Activated T-helper 2 cell treated with anti-CD3 and anti-CD28 coated beads, Interferon-gamma antibody, Interleukin-2, Interleukin-4, amounts not matched to agents 10 μg/mL and 5 μg/mL and 100 μg/mL, durations not matched to agents 14 hours and 24 hours and 36 hours (primary cell): ENCODE measurements around the gene INSYN2A. TPM values are rescaled to one million over a fixed set of nuclear protein-coding genes. Genes with fewer than 3 reads are reported as not detected.

Experiments
- DNase-seq: peaks from one replicate; pipeline ENCODE4 v3.0.0; 2021; ENCODE audit warnings: low spot score
- H3K27ac Mint-ChIP-seq: one replicate; pipeline ENCODE4 v1.8.0; 2021; ENCODE audit warnings: mixed read lengths
- H3K27me3 Mint-ChIP-seq: one replicate; pipeline ENCODE4 v1.8.0; 2021; ENCODE audit warnings: low read depth, mixed read lengths
- H3K36me3 Mint-ChIP-seq: one replicate; pipeline ENCODE4 v1.8.0; 2021; ENCODE audit warnings: low read depth, mixed read lengths
- H3K4me1 Mint-ChIP-seq: one replicate; pipeline ENCODE4 v1.8.0; 2021; ENCODE audit warnings: low read depth, mixed read lengths
- H3K4me3 Mint-ChIP-seq: one replicate; pipeline ENCODE4 v1.8.0; 2021; ENCODE audit warnings: low read depth, mild to moderate bottlenecking, moderate library complexity, mixed read lengths
- H3K9me3 Mint-ChIP-seq: one replicate; pipeline ENCODE4 v1.8.0; 2021; ENCODE audit warnings: mixed read lengths
- intact Hi-C: fragments of 100-400 bp; cut with micrococcal nuclease; formaldehyde crosslinking; loops from one replicate; pipeline ENCODE4 v1.15.1; 2023
- total RNA-seq: library from RNA; stranded (reverse); gene quantifications from 2 replicates; pipeline ENCODE4 v1.2.3, GENCODE V29; 2022

Gene INSYN2A
- total RNA-seq, 1 donor from 2014 or later: not detected

- Mint-ChIP-seq H3K36me3 (no peaks in the 10 kb centered on the region), H3K4me1 (no peaks in the 10 kb centered on the region), H3K4me3 (no peak overlapping the region), H3K9me3 (no peaks in the 10 kb centered on the region), H3K27ac (no peak overlapping the region), H3K27me3 (no peaks in the 10 kb centered on the region)
- no peak for DNase-seq
- intact Hi-C loops: no loop called here
Observed at GRCh38 chr10:127215866-127216265, 19.5 kb upstream of the INSYN2A start.

- no peaks in the 10 kb centered on the region for H3K27me3 Mint-ChIP-seq
- intact Hi-C loops: no loop called here
- DNase-seq: no peak
- no peaks in the 10 kb centered on the region for H3K36me3 Mint-ChIP-seq
- no peak overlapping the region for H3K4me3 Mint-ChIP-seq
- no peaks in the 10 kb centered on the region for H3K4me1 Mint-ChIP-seq
- H3K27ac Mint-ChIP-seq: no peak overlapping the region
- no peaks in the 10 kb centered on the region for H3K9me3 Mint-ChIP-seq
Observed at GRCh38 chr10:127210936-127211466, 14.6 kb upstream of the INSYN2A start.

GRCh38 chr10:127207081-127207480, 10.7 kb upstream of the INSYN2A start:
- Mint-ChIP-seq H3K27me3 (no peaks in the 10 kb centered on the region), H3K4me1 (no peaks in the 10 kb centered on the region), H3K27ac (no peak overlapping the region), H3K36me3 (no peaks in the 10 kb centered on the region), H3K9me3 (no peaks in the 10 kb centered on the region), H3K4me3 (no peak overlapping the region)
- intact Hi-C loops: no loop called here
- DNase-seq: no peak

DNA sequence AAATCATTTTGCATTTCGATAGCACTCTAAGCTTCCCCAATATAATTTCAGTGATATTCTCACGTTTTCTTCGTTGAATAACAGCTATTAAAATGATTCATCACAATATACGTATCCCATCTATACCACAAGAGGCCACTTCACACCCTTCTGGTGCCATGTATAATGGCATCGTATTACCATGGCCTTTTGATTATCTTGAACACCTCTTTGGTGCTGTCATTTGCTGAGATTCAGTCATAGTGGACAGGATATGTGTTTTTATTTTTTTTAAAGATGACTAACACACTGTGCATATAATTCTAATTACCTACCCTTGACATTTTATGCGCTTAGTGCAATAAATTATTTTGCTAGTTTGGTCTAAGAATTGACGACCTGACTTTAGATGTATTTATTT, 6.7 kb upstream of the INSYN2A start:
- no peaks in the 10 kb centered on the region for H3K9me3 Mint-ChIP-seq
- peaks cover 4% of the 10 kb centered on the region for H3K27me3 Mint-ChIP-seq
- H3K4me1 Mint-ChIP-seq: no peaks in the 10 kb centered on the region
- no peak overlapping the region for H3K27ac Mint-ChIP-seq
- intact Hi-C loops: no loop called here
- DNase-seq: no peak
- no peaks in the 10 kb centered on the region for H3K36me3 Mint-ChIP-seq
- H3K4me3 Mint-ChIP-seq: no peak overlapping the region

DNA sequence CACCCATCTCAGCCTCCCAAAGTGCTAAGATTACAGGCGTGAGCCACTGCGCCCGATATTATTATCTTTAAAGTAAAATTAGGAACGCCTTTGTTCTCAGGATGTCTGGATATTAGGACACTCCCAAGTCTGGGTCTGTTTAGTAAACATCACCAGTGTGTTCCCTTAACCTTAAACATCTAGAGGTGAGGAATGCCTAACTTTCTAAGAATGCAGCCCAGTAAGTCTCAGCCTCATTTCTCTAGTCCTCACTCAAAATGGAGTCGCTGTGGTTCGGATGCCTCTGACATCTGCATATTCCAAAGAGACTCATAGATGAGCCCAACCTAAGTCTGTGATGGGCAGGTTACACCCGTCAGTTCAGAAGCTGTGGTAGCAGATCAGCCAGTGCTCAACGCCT, 4.3 kb upstream of the INSYN2A start:
- no peaks in the 10 kb centered on the region for H3K4me1 Mint-ChIP-seq
- no peak for DNase-seq
- intact Hi-C loops: no loop called here
- no peak overlapping the region for H3K27ac Mint-ChIP-seq
- no peaks in the 10 kb centered on the region for H3K36me3 Mint-ChIP-seq
- H3K27me3 Mint-ChIP-seq: peaks cover 16% of the 10 kb centered on the region
- H3K9me3 Mint-ChIP-seq: no peaks in the 10 kb centered on the region
- no peak overlapping the region for H3K4me3 Mint-ChIP-seq

- DNase-seq: no peak
- intact Hi-C loops: no loop called here
- H3K36me3 Mint-ChIP-seq: no peaks in the 10 kb centered on the region
- no peak overlapping the region for H3K4me3 Mint-ChIP-seq
- H3K9me3 Mint-ChIP-seq: no peaks in the 10 kb centered on the region
- H3K4me1 Mint-ChIP-seq: no peaks in the 10 kb centered on the region
- H3K27ac Mint-ChIP-seq: no peak overlapping the region
- H3K27me3 Mint-ChIP-seq: peaks cover 25% of the 10 kb centered on the region
Observed at GRCh38 chr10:127198721-127199120, 2.3 kb upstream of the INSYN2A start.

DNA sequence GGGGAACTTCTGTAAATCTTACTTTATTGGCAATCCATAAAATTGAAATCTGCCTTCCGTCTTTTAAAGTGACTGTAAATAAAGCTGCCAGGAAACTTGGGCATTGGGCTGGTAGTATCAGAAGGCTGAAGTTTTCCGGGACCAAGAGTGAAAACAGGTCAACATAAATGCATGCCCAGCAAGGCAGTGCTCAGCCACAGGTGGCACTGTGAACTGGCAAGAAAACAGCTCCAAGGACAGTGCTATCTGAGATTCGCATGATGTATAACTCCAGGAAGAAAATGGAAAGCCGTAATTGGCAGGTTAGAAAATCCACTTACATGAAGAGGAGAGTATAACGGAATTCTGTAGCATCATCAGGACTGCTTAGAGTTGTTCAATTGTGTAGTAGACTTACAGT, 1.9 kb upstream of the INSYN2A start:
- no peak for DNase-seq
- no peak overlapping the region for H3K27ac Mint-ChIP-seq

DNA sequence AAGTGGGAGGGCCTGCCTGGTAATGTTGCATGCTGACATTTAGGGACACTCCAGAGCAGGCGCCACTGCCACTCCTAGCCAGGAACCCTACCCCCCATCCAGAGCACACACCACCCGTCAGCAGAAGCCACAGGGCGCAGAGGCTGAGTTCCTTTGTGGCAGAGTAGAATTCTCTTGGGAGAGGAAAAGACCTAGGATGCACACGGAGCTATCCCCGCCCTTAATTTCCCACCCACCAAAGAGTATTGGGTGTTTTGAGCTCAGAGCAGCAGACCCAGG, 702 bp upstream of the INSYN2A start:
- H3K9me3 Mint-ChIP-seq: no peaks in the 10 kb centered on the region
- no peak overlapping the region for H3K4me3 Mint-ChIP-seq
- H3K27ac Mint-ChIP-seq: no peak overlapping the region
- peaks cover 33% of the 10 kb centered on the region for H3K27me3 Mint-ChIP-seq
- intact Hi-C loops: no loop called here
- no peak for DNase-seq
- no peaks in the 10 kb centered on the region for H3K36me3 Mint-ChIP-seq
- no peaks in the 10 kb centered on the region for H3K4me1 Mint-ChIP-seq

More for the DNA sequence above, 1.9 kb upstream of the INSYN2A start:
- intact Hi-C loops: no loop called here
- H3K4me3 Mint-ChIP-seq: no peak overlapping the region
- H3K27me3 Mint-ChIP-seq: peaks cover 28% of the 10 kb centered on the region
- no peaks in the 10 kb centered on the region for H3K36me3 Mint-ChIP-seq
- no peaks in the 10 kb centered on the region for H3K4me1 Mint-ChIP-seq
- no peaks in the 10 kb centered on the region for H3K9me3 Mint-ChIP-seq

- DNase-seq: no peak
- Mint-ChIP-seq H3K27ac (no peak overlapping the region), H3K27me3 (peaks cover 37% of the 10 kb centered on the region), H3K4me3 (no peak overlapping the region), H3K4me1 (no peaks in the 10 kb centered on the region), H3K36me3 (no peaks in the 10 kb centered on the region), H3K9me3 (no peaks in the 10 kb centered on the region)
- intact Hi-C loops: no loop called here
Observed at GRCh38 chr10:127195571-127196281, 665 bp downstream of the INSYN2A start.

DNA sequence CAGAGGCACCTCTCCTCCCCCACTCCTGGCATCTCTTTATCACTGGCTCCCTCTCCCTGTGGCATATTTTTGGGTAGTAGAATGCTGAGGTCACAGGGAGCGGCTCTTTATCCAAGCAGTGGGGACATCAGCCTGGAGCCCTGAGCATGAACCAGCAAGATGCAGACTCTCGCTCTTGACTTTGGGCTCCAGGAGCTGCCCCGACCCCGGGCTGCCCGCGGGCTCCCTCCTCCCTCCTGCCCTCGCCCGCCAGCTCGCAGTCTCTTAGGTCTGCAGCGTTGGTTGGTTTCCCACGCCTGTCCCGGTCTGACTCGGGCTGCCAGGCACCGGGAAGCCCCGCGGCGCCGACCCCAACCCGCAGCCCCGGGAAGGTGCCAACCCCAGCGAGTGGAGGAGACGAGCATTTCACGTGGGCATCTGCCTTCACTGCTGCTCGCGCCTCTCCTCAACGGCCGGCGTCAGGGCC, 1.3 kb downstream of the INSYN2A start:
- H3K4me1 Mint-ChIP-seq: no peaks in the 10 kb centered on the region
- H3K9me3 Mint-ChIP-seq: no peaks in the 10 kb centered on the region
- H3K36me3 Mint-ChIP-seq: no peaks in the 10 kb centered on the region
- no peak for DNase-seq
- no peak overlapping the region for H3K27ac Mint-ChIP-seq
- H3K4me3 Mint-ChIP-seq: no peak overlapping the region
- intact Hi-C loops: no loop called here
- peaks cover 38% of the 10 kb centered on the region for H3K27me3 Mint-ChIP-seq

DNA sequence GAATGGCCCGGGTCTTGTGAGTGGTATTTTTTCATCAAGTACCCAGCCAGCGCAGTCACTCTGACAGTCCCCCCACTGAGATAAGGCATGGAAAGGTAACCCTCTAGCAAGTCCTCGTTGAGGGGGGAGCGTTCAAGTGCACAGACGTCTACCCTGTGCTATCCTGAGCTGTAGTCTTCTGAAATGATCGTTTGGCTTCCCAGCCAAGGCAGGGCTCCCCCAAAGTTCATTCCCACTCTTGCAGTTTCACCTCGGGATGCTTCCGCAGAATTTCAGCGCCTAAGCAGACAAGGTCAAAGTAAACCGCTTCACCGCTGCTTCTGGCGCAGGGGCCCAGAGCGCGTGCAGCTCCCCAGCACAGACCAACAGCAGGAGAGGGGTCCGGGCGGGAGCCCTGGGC, 1.8 kb downstream of the INSYN2A start:
- no peaks in the 10 kb centered on the region for H3K36me3 Mint-ChIP-seq
- H3K9me3 Mint-ChIP-seq: no peaks in the 10 kb centered on the region
- DNase-seq: no peak
- H3K4me1 Mint-ChIP-seq: no peaks in the 10 kb centered on the region
- H3K27ac Mint-ChIP-seq: no peak overlapping the region
- intact Hi-C loops: no loop called here
- H3K4me3 Mint-ChIP-seq: no peak overlapping the region
- H3K27me3 Mint-ChIP-seq: peaks cover 38% of the 10 kb centered on the region

- Mint-ChIP-seq H3K27me3 (peaks cover 38% of the 10 kb centered on the region), H3K36me3 (no peaks in the 10 kb centered on the region), H3K4me3 (no peak overlapping the region), H3K4me1 (no peaks in the 10 kb centered on the region), H3K27ac (no peak overlapping the region), H3K9me3 (no peaks in the 10 kb centered on the region)
- no peak for DNase-seq
- intact Hi-C loops: no loop called here
Observed at GRCh38 chr10:127194111-127194510, 2.3 kb downstream of the INSYN2A start.

DNA sequence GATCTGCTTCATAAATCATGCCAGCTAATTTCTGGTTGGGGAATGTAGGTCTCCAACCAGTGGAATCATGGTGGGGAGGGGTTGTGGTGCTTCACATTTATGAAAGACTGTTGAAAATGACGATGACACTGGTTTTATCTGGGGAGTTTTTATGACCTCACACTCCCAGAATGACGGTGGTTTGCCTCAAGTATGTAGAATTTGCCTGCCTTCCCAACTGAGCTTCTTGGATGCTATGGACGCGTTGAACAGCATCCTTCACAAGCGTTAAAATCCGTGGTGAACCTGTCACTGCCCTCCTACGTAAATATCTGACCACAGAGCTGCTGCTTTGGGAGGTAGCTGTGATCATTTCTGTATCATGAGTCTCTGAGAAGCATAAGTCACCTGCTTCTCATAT, 3.3 kb downstream of the INSYN2A start:
- peaks cover 34% of the 10 kb centered on the region for H3K27me3 Mint-ChIP-seq
- intact Hi-C loops: no loop called here
- H3K27ac Mint-ChIP-seq: no peak overlapping the region
- H3K36me3 Mint-ChIP-seq: no peaks in the 10 kb centered on the region
- H3K9me3 Mint-ChIP-seq: no peaks in the 10 kb centered on the region
- DNase-seq: no peak
- no peak overlapping the region for H3K4me3 Mint-ChIP-seq
- no peaks in the 10 kb centered on the region for H3K4me1 Mint-ChIP-seq

GRCh38 chr10:127190427-127190826, 6.0 kb downstream of the INSYN2A start:
- no peak for DNase-seq
- H3K4me3 Mint-ChIP-seq: no peak overlapping the region
- no peaks in the 10 kb centered on the region for H3K9me3 Mint-ChIP-seq
- H3K4me1 Mint-ChIP-seq: no peaks in the 10 kb centered on the region
- intact Hi-C loops: no loop called here
- H3K27ac Mint-ChIP-seq: no peak overlapping the region
- H3K27me3 Mint-ChIP-seq: peaks cover 21% of the 10 kb centered on the region
- no peaks in the 10 kb centered on the region for H3K36me3 Mint-ChIP-seq
